PC-9 (cell line): Measurements from ENCODE around the gene LKAAEAR1. TPM values are rescaled to one million over a fixed set of nuclear protein-coding genes. Genes with fewer than 3 reads are reported as not detected.

Source experiments
- BruUV-seq: library from RNA; stranded (reverse); fragments of 400-500 nt; replicated peaks from 2 replicates; lab custom pipeline; 2021; lab: Mats Ljungman, UMichigan
- CTCF ChIA-PET: fragments of 300-600 bp; sonication (Branson Sonifier 250); formaldehyde crosslinking; loops from one replicate; lab custom pipeline; 2022; ENCODE audit warnings: antibody characterized with exemption; lab: Charles Lee
- POLR2A ChIA-PET: fragments of 300-600 bp; sonication (Branson Sonifier 250); formaldehyde crosslinking; loops from one replicate; lab custom pipeline; 2022; ENCODE audit warnings: antibody characterized with exemption; ENCODE audit not compliant: unreplicated experiment; lab: Charles Lee
- DNase-seq, 2 experiments: peaks; one replicate each; pipeline versions ENCODE4 v3.0.0 to v3.0.0-alpha.2; 2015 to 2022; ENCODE audit warnings: mixed read lengths in 1 of 2
- H2AFZ ChIP-seq: fragments of 200-600 bp; sonication (generic); 2 replicates; pipeline ENCODE4 v1.8.1; 2017; ENCODE audit warnings: antibody characterized with exemption
- H3F3A ChIP-seq: fragments of 200-600 bp; sonication (generic); 2 replicates; pipeline ENCODE4 v1.8.1; 2017; ENCODE audit warnings: antibody characterized with exemption, mild to moderate bottlenecking, low read depth; ENCODE audit not compliant: insufficient read depth
- H3K27ac ChIP-seq: fragments of 200-600 bp; sonication (generic); 2 replicates; pipeline ENCODE4 v1.6.1; 2016; ENCODE audit warnings: mixed run types
- H3K27me3 ChIP-seq: fragments of 200-600 bp; sonication (generic); 2 replicates; pipeline ENCODE4 v1.6.1; 2016; ENCODE audit warnings: low read depth, mixed run types; ENCODE audit not compliant: insufficient read depth
- H3K36me3 ChIP-seq: fragments of 200-600 bp; sonication (generic); 2 replicates; pipeline ENCODE4 v1.6.1; 2016; ENCODE audit warnings: low read depth, mixed run types
- H3K4me1 ChIP-seq: fragments of 200-600 bp; sonication (generic); replicated peaks from 2 replicates; pipeline ENCODE4 v1.6.1; 2016; ENCODE audit warnings: mixed run types; ENCODE audit not compliant: insufficient read depth
- H3K4me2 ChIP-seq: fragments of 200-600 bp; sonication (generic); 2 replicates; pipeline ENCODE4 v1.6.1; 2017; ENCODE audit warnings: mixed run types
- H3K4me3 ChIP-seq: fragments of 200-600 bp; sonication (generic); 2 replicates; pipeline ENCODE4 v1.6.1; 2016; ENCODE audit warnings: mixed run types
- H3K79me2 ChIP-seq: fragments of 200-600 bp; sonication (generic); 2 replicates; pipeline ENCODE4 v1.6.1; 2017; ENCODE audit warnings: low read depth, mixed run types
- H3K9me2 ChIP-seq: fragments of 200-600 bp; sonication (generic); 2 replicates; pipeline ENCODE4 v1.8.1; 2017; ENCODE audit warnings: mild to moderate bottlenecking; ENCODE audit not compliant: insufficient read depth
- H3K9me3 ChIP-seq: fragments of 200-600 bp; sonication (generic); 2 replicates; pipeline ENCODE4 v1.8.1; 2016; ENCODE audit warnings: low read depth; ENCODE audit not compliant: insufficient read depth
- H4K20me1 ChIP-seq: fragments of 200-600 bp; sonication (generic); 2 replicates; pipeline ENCODE4 v1.8.1; 2017; ENCODE audit not compliant: insufficient read depth
- EZH2 ChIP-seq: fragments of 200-600 bp; sonication (generic); IDR thresholded peaks from 2 replicates; pipeline ENCODE4 v1.8.0; 2017; ENCODE audit warnings: antibody characterized with exemption, low read depth
- intact Hi-C: fragments of 100-400 bp; cut with micrococcal nuclease; formaldehyde crosslinking; loops from one replicate; pipeline ENCODE4 v1.10.0; 2022; ENCODE audit not compliant: unreplicated experiment
- total RNA-seq: library from RNA; stranded (reverse); gene quantifications from 2 replicates; pipeline ENCODE4 v1.2.3, GENCODE V29; 2021
- TF ChIP-seq, protein P1 (sequence below): fragments of 200-600 bp; sonication (generic); conservative IDR thresholded peaks from 2 replicates; pipeline ENCODE4 v1.6.1; 2017; ENCODE audit warnings: mixed run types, antibody characterized with exemption, mild to moderate bottlenecking, moderate library complexity

LKAAEAR1 gene
- total RNA-seq, 1 experiment from 2014 or later: not detected

DNA sequence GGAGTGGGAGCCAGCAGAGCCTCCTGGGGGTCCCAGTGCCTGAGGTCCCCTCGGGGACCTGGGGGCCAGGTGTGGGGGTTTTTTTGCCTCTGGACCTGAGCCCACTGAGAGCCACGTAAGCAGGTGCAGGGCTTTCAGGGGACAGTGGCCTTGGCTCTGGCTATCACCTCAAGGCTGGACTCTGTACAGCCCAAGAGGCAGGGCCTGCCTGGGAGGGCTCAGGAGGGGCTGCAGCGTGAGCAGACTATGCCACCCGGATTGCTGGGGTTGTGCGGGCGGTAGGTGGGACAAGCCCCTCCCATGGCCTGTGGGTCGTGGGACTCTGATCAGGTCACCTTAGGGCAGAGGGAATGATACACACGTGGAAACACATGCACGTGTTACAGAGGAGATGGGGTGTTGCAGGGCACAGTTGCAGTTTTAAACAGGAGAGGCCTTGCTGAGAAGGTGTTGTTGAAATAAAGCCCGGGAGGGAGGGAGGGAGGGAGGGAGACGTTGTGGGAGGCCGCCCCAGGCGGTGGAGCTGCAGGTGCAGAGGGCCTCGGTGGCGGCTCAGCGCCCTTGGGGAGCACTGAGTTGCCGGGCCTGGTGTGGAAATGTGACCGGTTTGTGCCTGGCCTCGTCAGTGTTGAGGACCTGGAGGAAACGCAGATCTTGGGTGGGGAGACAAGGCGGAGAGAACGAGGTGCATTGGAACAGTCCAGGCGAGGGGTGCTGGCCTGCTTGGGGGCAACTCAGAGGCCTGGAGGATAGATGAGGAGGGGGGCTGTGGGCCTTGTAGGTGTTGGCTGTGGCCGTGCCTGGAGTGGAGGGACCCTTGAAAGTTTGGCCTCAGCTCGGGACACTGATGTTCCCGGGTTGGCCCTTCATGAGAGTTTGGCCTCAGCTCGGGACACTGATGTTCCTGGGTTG is 18.9 kb downstream of the LKAAEAR1 start:
- Histone ChIP-seq H3K4me2 (peak overlapping the region; percentile 96), H3K27me3 (no peaks in the 10 kb centered on the region), H3K9me2 (no peaks in the 10 kb centered on the region), H2AFZ (no peak overlapping the region), H3K79me2 (peaks cover 19% of the 10 kb centered on the region), H3K4me3 (no peak overlapping the region), H3K36me3 (no peaks in the 10 kb centered on the region), H3F3A (peaks cover 20% of the 10 kb centered on the region; the same call in 1 of the 2 replicates), H3K4me1 (peaks cover 47% of the 10 kb centered on the region), H3K9me3 (no peaks in the 10 kb centered on the region), H3K27ac (peak overlapping the region; percentile 22; the same call in 1 of the 2 replicates), H4K20me1 (peaks cover 11% of the 10 kb centered on the region)
- TF ChIP-seq EZH2: no peak
- TF ChIP-seq, protein P1, sequence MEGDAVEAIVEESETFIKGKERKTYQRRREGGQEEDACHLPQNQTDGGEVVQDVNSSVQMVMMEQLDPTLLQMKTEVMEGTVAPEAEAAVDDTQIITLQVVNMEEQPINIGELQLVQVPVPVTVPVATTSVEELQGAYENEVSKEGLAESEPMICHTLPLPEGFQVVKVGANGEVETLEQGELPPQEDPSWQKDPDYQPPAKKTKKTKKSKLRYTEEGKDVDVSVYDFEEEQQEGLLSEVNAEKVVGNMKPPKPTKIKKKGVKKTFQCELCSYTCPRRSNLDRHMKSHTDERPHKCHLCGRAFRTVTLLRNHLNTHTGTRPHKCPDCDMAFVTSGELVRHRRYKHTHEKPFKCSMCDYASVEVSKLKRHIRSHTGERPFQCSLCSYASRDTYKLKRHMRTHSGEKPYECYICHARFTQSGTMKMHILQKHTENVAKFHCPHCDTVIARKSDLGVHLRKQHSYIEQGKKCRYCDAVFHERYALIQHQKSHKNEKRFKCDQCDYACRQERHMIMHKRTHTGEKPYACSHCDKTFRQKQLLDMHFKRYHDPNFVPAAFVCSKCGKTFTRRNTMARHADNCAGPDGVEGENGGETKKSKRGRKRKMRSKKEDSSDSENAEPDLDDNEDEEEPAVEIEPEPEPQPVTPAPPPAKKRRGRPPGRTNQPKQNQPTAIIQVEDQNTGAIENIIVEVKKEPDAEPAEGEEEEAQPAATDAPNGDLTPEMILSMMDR: no peak
- DNase-seq: no peak
- POLR2A ChIA-PET: interaction anchor here (0.6 to 1.0 kb wide), 3 partner anchors 68 to 424 kb away, joined by 3 to 8 read pairs (median 3); no protein-coding TSS in a partner anchor
- no TSS peak for BruUV-seq
- intact Hi-C loops: loop anchor here (10.0 kb wide), 1 partner anchor 201 kb away; the partner anchor contains the start of genes ABHD16B and TPD52L2
- CTCF ChIA-PET: interaction anchor here (1.2 to 1.3 kb wide), 2 partner anchors 26 to 527 kb away, joined by 4 to 5 read pairs; no protein-coding TSS in a partner anchor

DNA sequence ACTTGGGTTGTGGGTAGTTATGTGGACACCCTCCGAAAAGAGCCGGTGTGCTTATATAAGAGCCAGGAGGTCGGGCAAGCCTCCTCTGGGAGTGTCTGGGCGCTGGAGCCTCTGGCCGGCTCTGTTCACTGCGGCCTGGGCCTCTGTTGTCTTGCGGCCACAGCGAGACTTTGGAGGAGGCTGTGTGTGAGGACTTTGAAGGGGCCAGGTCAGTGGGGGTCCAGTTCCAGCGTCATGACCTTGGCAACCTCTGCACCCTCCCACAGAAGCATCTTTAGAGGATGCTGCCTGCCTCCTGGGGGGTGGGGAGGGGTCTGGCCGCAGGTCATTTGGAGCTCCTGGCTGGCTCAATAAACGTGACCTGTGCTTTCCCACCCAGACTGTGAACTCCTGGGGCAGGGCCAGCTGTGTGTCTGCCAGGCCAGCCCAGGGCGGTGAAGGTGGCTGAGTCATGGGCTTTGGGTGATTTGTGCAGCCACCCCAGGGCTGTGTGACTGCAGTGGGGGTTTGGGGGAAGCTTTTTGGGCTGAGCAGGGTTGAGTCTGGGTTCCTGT is 20.0 kb downstream of the LKAAEAR1 start:
- TSS peak; percentile 48 for BruUV-seq
- H3F3A ChIP-seq: peaks cover 29% of the 10 kb centered on the region; the same call in 1 of the 2 replicates
- H3K27ac ChIP-seq: peak overlapping the region; percentile 61
- H3K9me2 ChIP-seq: no peaks in the 10 kb centered on the region
- peaks cover 47% of the 10 kb centered on the region for H3K4me1 ChIP-seq
- intact Hi-C loops: loop anchor here (10.0 kb wide), 1 partner anchor 199 kb away; the partner anchor contains the start of genes ABHD16B and TPD52L2
- ChIA-PET POLR2A (no interaction called here), CTCF (interaction anchor here (0.6 kb wide), 1 partner anchor 355 kb away, joined by 8 read pairs; no protein-coding TSS in a partner anchor)
- H3K36me3 ChIP-seq: no peaks in the 10 kb centered on the region
- peak overlapping the region; percentile 90 for H3K4me3 ChIP-seq
- peak overlapping the region; percentile 96 for H3K4me2 ChIP-seq
- H3K9me3 ChIP-seq: no peaks in the 10 kb centered on the region
- H3K79me2 ChIP-seq: peaks cover 19% of the 10 kb centered on the region
- no peak for TF ChIP-seq EZH2
- TF ChIP-seq, protein P1: no peak
- no peak overlapping the region for H2AFZ ChIP-seq
- DNase-seq: peak; percentile 60 to 72
- H4K20me1 ChIP-seq: peaks cover 5% of the 10 kb centered on the region
- no peaks in the 10 kb centered on the region for H3K27me3 ChIP-seq
